Stimulated activated CD4-positive, alpha-beta T cell treated with anti-CD3 and anti-CD28 coated beads, Interleukin-2, amount 100 ng/mL, for 4 hours (primary cell): ENCODE measurements around the gene TDO2.
"Not testable (repeated sequence)": the region's sequence is repeated elsewhere in the genome, so short reads cannot be mapped to it uniquely, and the experiment has no call there.

Source experiments
- DNase-seq: peaks from one replicate; pipeline ENCODE4 v3.0.0-alpha.2; 2020; ENCODE audit warnings: low read depth

TDO2 gene

DNA sequence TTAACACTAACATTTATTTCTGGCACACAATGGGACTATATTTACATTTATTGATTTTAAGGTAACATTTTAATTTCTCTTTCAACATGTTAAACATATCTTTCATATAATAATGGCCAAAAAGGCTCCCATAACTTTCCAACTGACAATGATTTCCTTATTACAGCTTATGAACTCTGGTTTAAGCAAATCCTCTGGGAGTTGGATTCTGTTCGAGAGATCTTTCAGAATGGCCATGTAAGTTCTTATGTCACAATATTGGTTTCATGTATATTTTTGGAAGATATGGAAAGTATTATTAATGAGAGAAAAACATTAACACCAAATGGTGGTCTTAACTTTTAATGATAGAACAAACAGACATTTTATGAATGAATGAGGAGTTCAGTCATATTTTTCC is 4.1 kb downstream of the TDO2 start:
- DNase-seq, result no peak

DNA sequence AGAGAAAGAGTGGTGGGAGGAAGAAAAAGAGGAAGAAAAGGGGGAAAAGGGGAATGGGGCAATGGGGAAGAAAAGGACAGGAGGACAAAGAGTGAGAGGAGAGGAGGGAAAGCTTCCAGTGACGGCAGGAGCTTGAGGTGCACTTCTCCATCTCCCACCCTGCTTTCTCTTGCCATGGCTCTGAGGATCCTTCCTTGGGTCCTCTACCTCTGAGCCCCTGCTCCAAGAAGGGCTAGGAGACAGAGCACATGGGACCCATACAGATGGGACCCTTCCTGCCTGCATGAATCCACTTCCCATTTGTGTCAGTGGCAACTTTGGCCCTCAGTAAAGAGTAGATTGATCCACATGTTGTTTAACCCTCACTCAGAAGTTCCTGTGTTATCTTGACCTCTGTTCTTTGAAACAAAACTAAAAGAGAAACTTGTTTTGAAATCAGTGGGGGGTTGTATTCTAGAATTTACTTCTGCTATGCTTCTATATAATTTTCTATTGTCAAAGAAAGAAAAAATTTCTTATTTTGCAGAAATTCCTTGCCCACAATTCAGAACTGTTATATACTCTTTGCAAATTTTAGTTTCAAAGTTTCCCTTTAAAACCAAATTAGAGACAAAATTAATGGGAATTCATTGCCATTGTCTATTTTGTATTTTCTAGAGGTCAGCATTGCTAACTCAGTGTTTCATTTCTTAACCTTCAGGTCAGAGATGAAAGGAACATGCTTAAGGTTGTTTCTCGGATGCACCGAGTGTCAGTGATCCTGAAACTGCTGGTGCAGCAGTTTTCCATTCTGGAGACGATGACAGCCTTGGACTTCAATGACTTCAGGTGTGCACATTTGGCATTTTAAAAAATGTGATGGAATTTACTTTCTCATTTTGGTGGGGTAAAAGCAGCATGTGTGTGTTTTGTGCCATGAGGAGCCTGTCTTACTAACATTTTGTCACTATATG is 5.0 kb downstream of the TDO2 start:
- no peak for DNase-seq

DNA sequence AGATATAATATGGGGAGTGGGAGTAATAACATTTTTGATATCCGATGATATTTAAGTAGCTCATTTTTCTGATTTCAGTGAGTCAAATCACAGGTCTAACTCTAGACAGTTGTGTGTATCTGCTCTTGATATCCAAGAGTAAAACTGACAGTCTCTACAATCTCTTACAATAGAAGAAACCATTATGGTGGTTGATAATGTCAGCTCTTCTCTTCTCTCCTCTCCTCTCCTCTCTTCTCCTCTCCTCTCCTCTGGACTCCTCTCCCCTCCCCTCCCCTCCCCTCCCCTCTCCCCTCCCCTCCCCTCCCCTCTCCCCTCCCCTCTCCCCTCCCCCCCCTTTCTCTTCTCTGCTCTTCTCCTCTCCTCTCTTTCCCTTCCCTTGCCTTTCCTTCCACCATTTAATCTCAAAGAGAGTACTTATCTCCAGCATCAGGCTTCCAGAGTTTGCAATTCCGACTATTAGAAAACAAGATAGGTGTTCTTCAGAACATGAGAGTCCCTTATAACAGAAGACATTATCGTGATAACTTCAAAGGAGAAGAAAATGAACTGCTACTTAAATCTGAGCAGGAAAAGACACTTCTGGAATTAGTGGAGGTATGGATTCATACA is 6.2 kb downstream of the TDO2 start:
- no peak for DNase-seq

DNA sequence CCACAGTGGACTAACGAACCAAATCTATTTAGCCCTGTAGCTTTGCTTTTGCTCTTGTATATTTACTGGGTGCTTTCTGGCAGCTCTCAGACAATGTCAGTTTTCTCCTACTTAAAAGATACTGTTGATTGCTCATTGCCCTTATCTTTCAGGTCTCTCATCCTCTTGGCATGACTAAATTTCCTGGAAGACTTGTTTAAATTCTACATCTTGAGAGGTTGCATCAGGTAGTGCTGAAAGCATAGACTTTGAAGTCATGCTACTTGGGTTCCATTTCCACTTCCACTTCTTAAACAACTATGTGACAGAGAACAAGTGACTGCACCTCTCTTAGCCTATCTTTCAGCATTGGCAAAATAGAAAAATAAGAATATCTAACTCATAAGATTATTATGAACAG is 8.4 kb downstream of the TDO2 start:
- no peak for DNase-seq

DNA sequence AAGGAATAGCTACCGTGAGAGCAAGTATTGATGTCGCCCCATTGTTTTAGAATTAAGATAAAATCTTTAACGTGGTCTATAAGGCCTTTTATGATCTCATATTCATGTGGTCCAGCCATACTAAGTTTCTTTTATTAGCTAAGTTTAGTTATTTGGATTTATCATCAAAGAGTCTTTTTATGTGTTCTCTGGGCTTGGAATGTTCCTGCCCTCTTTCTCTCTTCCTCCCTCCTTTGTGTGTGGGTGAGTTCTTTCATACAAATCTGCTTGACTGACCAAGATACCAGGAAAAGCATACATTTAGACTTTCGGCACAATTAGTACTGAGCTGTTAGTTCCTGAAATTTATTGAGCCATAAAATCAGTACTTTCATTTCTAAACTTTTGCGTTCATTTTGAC is 11.3 kb downstream of the TDO2 start:
- DNase-seq, result no peak

DNA sequence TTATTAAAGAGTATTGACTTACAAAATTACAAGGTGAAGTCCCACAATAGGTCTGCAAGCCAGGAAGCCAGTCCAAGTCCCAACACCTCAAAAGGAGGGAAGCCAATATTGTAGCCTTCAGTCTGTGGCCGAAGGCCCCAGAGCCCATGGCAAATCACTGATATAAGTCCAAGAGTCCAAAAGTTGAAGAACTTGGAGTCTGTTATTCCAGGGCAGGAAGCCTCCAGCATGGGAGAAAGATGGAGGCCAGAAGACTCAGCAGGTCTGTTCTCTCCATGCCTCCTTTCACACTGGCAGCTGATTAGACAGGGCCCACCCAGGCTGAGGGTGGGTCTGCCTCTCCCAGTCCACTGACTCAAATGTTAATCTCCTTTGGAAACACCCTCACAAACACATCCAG is 18.1 kb downstream of the TDO2 start:
- no peak for DNase-seq

DNA sequence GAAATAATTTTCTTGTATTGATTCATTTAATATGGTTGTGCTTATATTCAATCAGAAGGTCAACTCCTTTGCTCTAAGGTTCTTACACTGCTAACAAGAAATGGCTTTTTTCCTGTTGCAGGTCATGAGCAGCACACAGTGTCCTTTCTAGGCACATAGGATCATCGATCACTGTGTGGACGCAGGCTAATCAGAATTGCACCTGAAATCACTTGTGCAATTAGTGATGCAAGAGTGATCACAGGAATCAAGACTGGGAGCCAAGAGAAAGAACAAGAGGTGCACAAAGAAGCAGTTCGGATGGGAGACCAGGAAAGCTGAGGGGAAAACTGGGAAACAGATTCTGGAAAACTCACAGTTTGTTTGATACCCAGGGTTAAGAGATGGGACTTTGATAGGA is 21.1 kb downstream of the TDO2 start:
- DNase-seq, result no peak

DNA sequence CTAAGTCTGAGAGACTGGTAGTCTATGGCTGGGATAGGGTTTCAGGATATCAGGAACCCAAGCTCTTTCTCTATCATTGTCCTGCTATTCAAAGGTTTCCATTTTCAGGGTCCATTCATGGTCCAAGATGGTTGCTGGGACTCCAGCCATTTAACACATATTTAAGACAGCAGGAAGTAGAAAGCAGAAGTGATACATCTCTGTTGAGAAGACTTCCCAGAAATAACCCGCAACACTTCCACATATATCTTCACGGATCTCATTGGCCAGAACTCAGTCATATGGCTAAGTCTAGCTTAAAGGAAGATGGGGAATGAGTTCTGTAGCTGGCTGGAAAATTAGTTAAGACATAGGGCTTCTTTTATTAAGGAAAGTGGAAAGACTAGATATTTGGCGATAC is 26.3 kb downstream of the TDO2 start:
- no peak for DNase-seq

DNA sequence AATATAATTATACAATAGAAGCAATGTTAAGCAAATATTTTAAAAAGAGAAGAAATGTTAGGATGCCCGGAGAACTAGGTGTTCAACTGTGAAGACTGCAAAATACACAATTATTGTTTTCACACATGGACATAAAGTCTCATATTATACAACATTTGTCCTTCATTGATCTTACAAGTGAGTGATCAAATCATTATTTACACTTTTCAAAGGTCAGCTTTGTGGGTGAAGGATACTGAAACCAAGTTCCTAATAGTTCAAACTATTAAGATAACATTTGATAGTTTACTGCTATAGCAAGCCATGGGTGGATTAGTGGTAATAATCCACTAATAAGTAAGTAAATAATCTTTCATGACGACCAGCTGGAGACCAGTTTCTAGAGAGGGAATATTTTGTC is 26.8 kb downstream of the TDO2 start:
- no peak for DNase-seq

DNA sequence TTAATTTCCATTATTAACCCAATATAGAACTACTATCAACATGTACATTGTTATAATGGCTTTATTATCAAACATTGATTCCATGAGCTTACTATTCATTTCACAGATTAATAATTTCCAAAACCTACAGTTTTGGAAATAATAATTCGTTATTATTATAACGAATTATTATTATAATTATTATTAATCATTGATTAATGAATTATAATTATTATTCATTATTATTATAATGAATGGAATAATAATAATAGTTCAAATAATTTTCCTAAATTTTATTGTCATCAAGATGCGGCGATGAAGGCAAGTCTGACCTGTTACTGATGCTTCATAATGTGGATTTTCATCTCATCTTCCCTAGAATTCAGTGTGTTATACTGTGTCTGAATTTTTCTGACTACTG is 28.1 kb downstream of the TDO2 start:
- DNase-seq, result no peak

DNA sequence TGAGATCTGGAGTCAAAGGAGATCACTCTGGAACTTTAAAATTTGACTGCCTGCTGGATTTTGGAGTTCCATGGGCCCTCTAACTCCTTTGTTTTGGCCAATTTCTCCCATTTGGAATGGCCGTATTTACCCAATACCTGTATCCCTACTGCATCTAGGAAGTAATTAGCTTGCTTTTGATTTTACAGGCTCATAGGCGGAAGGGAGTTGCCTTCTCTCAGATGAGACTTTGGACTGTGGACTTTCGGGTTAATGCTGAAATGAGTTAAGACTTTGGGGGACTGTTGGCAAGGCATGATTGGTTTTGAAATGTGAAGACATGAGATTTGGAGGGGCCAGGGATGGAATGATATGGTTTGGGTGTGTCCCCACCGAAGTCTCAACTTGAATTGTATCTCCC is 31.1 kb downstream of the TDO2 start:
- DNase-seq, result not testable (repeated sequence)

DNA sequence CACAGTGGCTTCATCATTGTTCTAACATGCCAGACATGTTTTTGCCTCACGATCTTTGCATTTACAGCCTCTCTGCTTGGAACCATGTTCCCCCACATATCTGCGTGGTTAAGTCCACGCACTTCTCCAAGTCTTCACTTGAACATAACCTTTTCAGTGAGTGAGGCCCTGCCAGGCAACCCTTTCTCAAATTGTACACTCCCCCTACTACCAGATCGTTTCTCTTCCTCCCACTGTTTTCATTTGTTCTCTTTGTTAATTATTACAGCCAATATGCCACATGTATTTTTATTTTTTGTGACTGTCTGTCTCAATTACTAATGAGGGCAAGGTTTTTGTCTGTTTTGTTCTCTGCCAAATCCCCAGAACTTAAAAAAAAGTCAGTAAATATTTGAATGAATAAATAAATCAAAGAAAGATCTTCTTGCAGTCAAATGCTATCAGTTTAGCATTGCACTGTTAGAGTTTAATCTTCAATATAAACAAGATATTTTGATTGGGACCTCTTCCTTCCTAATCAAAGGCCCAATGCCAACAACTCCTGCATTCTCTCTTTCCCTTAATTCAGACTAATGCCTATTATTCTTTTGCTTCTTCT is 32.0 kb downstream of the TDO2 start:
- DNase-seq, result no peak

DNA sequence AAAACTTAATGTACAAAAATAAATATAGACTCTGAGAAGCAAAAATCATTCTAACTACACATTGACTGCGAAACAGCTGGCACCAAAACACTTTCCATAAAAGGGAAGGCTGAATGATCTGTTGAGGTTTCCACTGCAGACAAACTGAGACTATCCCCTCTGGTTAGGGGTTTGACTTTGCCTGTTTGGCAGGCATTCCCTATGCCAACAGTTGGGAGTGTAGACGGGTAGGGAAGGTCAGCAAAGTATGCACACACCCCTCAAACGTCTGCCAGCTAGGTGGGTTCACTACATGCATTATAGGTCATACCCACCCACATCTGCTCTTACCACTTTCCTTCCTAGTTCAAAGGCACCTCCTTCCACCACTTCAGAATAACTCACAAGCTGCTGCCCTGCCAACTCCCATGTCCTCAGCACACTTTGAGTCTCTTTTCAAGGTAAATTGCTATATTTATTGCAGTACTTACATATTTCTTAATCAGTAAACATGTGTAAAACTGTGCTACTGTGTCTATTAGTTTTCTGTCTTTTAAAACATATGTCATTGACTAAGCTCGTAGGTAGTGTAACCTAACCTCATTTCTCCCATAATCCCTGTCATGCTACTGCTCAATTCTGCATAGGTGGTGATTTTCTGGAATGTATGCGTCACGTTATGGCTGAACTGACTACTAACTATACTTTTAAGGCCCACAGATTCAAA is 37.7 kb downstream of the TDO2 start:
- DNase-seq, result no peak

DNA sequence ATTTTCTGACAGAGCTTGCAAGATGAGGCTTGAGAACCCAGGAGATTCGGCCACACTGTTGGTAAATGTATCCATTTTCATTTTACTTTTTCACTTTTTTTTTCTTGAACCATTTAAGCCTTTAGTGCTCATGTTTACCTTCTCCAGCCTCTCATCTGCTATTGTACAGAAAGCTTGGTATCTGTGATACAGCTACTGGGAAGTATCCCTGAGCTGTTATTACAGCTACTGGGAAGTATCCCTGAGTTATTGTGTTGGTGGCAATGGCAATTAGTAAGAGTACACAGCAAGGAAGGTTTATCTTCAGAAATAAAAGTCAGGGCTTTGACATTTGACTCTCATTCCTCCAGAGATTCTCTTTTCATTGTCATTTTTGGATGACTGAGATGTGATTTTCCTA is 38.3 kb downstream of the TDO2 start:
- no peak for DNase-seq

DNA sequence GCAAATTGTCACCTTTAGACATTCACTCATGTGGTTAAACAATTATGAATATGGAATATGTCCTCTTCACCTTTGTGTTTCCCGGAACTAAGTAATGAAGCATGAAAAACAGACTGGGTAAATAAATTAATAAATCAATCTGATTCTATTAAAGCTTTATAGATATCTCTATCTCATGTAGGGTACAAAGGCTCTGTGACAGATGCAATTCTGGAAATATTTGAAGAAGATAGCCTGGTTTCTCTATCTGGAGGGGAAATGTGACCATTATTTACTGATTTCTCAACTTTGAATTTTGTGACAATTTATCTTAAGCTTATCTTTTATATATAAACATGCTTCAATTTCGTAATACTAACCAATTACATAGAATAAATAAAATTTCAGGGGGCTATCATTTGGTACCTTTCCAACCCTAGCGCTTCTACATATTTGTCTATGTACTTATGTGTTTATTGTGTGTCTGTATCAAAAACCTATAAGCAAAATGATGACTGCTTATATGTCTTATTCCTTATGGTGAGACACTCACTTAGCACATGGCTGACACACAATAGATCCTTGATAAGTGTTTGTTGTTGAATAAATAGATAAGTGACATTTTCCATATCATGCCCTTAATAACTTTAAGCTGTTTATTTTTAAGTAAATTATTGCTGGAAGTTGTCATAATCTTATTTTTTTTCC is 40.3 kb downstream of the TDO2 start:
- DNase-seq, result no peak

DNA sequence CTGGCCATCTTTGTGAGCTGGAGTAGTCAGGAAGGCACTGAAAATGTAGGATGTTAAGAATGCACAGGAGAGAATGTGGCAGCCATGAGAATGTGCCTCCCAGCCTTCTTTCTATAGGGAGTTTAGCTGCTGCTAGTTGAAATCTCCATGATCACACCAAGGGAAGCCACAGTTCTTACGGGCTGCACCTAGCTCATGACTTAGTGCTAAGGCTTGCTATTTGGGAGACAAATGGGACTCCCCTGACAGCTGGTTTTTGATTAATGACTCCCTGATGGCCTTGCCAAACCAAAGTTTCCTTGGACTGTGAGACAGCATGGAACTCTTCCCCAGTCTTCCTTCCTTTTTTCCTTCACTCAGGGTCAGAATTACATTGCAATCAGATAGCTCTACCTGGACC is 41.0 kb downstream of the TDO2 start:
- DNase-seq, result no peak

DNA sequence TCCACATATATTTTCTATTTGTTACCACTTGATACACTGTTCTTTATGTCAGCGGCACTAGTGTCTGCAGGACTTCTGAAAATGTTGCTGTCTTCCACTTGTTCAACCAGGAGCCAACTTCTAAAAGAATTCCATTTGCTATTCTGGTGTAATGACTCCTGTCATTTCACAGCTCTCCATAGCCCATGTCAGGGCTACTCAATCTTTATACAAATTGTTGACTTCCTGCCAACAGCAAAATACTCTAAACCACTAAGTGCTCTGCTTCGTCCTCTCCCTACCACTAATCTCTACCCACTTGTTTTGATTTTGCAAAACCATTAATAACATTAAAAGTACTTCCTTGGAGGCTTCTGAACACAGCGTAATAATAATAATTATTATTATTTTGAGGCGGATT is 43.0 kb downstream of the TDO2 start:
- DNase-seq, result no peak

DNA sequence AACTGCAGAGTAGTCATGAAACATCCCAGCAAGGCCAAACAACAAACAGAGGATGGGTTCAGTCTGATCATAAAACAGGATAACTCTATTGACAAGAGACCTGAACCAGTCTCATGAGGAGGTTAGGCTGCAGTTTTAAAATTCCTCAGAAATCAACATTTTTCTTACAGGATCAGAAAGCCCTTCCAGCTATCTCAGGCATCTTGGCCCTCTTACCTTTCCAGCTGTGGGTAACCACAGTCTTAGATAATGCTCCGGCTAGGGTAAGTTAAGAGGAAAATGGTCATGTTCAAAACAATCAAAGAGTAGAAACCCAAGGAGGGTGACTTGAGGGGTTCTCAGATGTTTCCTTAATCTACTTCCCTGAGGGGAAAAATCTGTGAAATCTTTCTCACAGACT is 45.0 kb downstream of the TDO2 start:
- no peak for DNase-seq

DNA sequence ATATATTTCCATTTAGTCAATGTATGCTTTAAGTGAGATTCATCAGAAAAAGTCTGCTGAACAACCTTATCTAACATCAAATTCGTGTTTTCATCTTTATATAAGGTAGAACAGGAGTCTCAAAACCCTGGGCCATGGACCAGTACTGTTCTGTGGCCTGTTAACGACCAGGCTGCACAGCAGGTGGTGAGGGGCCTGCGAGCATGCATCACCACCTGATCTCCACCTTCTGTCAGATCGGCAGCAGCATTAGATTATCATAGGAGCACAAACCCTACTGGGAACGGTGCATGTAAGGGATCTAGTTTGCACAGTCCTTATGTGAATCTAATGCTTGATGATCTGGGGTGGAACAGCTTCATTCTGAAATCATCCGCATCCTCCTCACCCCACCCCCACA is 47.0 kb downstream of the TDO2 start:
- DNase-seq, result no peak

DNA sequence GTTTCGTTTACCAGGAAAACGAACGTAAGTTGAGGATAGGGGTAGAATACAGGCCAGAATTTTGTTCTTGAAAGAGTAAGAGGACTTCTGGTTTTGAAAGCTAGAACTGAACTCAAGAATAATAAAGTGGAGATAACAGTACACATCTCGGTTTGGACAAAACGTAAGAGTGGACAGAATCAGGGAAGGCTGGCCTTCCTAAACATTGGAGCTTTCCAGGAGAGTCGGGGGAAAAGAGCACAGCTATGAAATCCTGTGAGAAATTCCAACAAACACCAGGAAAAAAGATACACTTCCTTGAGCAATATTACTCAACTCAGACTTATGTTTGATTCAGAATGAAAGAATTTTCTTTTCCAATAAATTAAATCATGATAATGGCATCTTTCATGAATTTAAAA is 49.0 kb downstream of the TDO2 start:
- no peak for DNase-seq

DNA sequence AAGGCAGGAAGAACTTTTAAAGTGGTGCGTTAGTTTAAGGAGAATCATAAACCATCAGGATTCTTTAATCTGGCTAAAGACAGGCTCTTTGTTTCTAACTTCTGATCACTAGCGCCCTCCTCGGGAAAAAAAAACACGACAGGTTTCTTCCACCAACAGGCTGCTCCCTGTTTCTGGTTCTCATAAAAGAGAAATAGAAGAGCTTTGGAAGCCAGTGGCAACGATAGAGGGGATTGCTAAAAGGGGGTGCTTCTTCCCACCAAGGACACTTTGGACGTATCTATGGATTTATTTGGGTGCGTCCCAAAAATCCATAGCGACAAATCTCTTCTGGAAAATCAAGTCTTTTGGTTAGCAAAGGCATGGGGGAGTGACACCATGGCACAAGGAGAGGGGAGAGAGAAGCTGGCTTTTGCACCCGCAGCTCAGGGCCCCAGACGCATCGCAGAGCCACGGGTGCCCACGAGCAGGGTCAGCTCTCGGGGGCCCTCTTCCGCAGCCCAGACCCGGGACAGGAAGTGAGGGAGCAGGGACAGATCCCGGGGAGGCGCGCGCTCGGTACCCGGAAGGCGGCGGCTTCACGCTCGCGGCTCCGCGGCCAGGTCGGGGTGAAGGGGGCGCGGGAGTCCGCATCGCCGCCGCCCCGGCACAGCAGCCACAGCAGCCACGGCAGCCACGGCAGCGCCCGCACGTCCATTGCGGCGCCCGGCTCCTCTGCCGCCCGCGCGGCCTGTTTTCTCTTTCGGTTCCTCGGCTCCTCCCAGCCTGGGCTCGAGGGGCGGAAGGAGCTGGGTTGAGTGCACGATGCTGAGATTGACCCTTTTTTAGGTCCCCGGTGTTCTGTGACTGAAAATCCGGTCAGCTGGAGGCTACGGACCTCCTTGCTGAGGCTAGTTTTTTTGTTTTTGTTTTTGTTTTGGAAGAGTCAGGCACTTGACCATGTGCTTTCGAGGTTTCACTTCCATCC is 49.9 kb downstream of the TDO2 start, which contains the start of gene CTSO:
CTSO (minus strand) TSS at position 716 of the 967 bp plus-strand sequence; CDS start at position 697, 19 bp downstream.
- peak; percentile 65 for DNase-seq
